ENCODE measurements around the gene CLDN16. TPM values are rescaled to one million over a fixed set of nuclear protein-coding genes. Genes with fewer than 3 reads are reported as not detected.

CLDN16 gene, protein sequence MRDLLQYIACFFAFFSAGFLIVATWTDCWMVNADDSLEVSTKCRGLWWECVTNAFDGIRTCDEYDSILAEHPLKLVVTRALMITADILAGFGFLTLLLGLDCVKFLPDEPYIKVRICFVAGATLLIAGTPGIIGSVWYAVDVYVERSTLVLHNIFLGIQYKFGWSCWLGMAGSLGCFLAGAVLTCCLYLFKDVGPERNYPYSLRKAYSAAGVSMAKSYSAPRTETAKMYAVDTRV
- total RNA-seq (not detected), total RNA-seq (0 to 0.13 (median 0) reads per million in 172 experiments)
- not detected for polyA plus RNA-seq (2013, experiment 1 of 2)
- not detected for polyA plus RNA-seq (2013, experiment 2 of 2)

DNA sequence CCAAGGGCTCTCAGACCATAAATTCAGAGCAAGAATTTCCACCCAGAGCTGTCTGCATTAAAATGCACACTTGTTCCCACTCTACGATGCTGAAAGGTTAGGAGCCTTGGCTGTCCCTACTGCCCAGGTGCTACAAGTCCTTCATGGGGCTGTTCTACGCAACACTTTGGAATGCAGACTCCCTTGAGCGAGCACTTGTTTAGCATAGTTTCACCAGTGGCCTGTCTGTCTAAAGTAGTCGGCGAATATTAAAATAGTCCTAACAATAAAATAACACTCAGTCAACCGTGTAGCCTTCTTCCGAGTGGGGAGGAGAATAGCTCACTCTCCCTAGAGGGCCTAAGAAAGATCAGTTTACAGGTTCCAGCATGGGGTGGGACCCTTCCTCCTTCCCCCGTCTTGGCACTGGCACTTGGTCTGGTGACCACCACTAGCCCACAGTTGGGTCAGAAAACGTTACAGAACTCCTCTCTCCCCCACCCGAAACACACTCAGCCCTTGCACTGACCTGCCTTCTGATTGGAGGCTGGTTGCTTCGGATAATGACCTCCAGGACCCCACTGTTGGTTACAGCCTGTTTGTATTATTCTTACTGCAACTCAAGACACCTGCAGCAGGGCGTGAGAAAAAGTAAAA is at the start of gene CLDN16:
Gene CLDN16 (plus strand): TSS at position 586 of the 636 bp plus-strand sequence. CDS start 167 bp downstream, outside the sequence.
- Histone ChIP-seq H3K27ac (ENCODE audit: low read depth in 1 of 2, low read length in 2 of 2) (no peak within 1 kb of the TSS), H3K4me1 (ENCODE audit: insufficient read depth, low read length) (no peaks in the 10 kb centered on the region), H3K4me3 (ENCODE audit: low read length) (no peak within 1 kb of the TSS), H3K27me3 (ENCODE audit: control insufficient read depth in 1 of 2, insufficient read depth in 2 of 2, low read length in 2 of 2) (peaks cover 0 to 3% of the 10 kb centered on the region in 2 experiments), H3K9me3 (ENCODE audit: control insufficient read depth in 1 of 2, insufficient read depth in 1 of 2, low read length in 2 of 2) (no peaks in the 10 kb centered on the region), H3K36me3 (ENCODE audit: insufficient read depth, low read length) (no peaks in the 10 kb centered on the region)
- TF ChIP-seq, protein P1, sequence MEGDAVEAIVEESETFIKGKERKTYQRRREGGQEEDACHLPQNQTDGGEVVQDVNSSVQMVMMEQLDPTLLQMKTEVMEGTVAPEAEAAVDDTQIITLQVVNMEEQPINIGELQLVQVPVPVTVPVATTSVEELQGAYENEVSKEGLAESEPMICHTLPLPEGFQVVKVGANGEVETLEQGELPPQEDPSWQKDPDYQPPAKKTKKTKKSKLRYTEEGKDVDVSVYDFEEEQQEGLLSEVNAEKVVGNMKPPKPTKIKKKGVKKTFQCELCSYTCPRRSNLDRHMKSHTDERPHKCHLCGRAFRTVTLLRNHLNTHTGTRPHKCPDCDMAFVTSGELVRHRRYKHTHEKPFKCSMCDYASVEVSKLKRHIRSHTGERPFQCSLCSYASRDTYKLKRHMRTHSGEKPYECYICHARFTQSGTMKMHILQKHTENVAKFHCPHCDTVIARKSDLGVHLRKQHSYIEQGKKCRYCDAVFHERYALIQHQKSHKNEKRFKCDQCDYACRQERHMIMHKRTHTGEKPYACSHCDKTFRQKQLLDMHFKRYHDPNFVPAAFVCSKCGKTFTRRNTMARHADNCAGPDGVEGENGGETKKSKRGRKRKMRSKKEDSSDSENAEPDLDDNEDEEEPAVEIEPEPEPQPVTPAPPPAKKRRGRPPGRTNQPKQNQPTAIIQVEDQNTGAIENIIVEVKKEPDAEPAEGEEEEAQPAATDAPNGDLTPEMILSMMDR (IDR thresholded peaks at IDR 0.05), result no peak
- no peak within 1 kb of the TSS for H3K27ac Mint-ChIP-seq
- intact Hi-C loops (cut with DNase I, micrococcal nuclease), result no loop called here
- no peaks in the 10 kb centered on the region for H3K9me3 Mint-ChIP-seq
- ChIA-PET CTCF (no interaction called here), POLR2A (no interaction called here)
- DNase-seq (no peak), ATAC-seq (ENCODE audit: poor library complexity) (no peak)
- no peaks in the 10 kb centered on the region for H3K4me1 Mint-ChIP-seq (ENCODE audit: low read depth)
- no peaks in the 10 kb centered on the region for H3K36me3 Mint-ChIP-seq (ENCODE audit: low read depth)
- peaks cover 4% of the 10 kb centered on the region for H3K27me3 Mint-ChIP-seq
- no peak within 1 kb of the TSS for H3K4me3 Mint-ChIP-seq

DNA sequence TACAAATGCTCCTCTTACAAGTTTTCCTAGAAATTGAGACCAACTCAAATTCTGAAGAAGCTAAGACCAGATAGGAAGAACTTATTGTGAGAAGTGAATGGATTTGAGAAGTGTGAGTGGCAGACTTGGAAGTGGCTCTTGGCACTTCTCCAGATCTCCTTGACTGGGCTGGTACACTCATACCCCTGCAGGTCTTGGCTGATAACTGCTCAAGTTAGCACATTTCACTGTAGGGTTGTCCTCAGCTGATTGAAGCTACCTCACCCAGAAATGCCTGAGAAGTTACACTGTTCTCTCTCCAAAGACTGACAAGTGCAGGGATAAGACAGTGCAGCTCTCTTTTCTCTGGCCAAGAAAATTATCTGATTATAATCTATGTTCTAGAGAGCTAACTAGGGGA is 49.2 kb upstream of the CLDN16 start:
- H3K4me3 ChIP-seq (ENCODE audit: low read length), result no peak overlapping the region

DNA sequence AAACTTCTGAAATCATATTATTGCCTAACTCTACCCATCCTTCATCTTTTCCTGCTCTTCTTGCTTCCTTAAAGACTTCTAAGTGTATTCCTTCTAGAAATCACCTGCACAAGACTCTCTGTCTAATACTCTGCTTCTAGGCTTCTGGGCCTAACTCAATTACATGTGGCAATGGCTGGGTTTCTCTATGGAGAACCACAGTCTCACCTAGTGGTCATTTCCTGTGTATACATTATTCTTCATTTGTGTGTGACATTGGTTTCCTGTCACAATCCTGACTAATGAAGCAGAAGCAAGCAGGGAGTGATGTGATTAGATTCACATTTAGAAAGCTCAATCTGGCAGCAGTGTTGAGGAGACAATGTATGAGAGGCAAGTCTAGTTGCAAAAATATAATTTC is 48.8 kb upstream of the CLDN16 start:
- Mint-ChIP-seq H3K27me3 (peaks cover 6% of the 10 kb centered on the region), H3K27ac (no peak overlapping the region)

More for the DNA sequence above, 49.2 kb upstream of the CLDN16 start:
- Mint-ChIP-seq H3K9me3 (no peaks in the 10 kb centered on the region), H3K27me3 (peaks cover 9% of the 10 kb centered on the region), H3K36me3 (ENCODE audit: low read depth) (no peaks in the 10 kb centered on the region), H3K4me1 (ENCODE audit: low read depth) (no peaks in the 10 kb centered on the region), H3K4me3 (no peak overlapping the region), H3K27ac (no peak overlapping the region)
- intact Hi-C loops (cut with DNase I, micrococcal nuclease), result no loop called here
- ChIA-PET CTCF (interaction anchor here (1.2 kb wide), 1 partner anchor 17 kb away, joined by 3 read pairs; no protein-coding TSS in a partner anchor), POLR2A (no interaction called here)
- no peak for ATAC-seq (ENCODE audit: poor library complexity)
- Histone ChIP-seq H3K4me1 (ENCODE audit: insufficient read depth, low read length) (no peaks in the 10 kb centered on the region), H3K36me3 (ENCODE audit: insufficient read depth, low read length) (no peaks in the 10 kb centered on the region), H3K27me3 (ENCODE audit: control insufficient read depth in 1 of 2, insufficient read depth in 2 of 2, low read length in 2 of 2) (no peaks in the 10 kb centered on the region), H3K27ac (ENCODE audit: low read depth in 1 of 2, low read length in 2 of 2) (no peak overlapping the region), H3K9me3 (ENCODE audit: control insufficient read depth in 1 of 2, insufficient read depth in 1 of 2, low read length in 2 of 2) (no peaks in the 10 kb centered on the region)
- TF ChIP-seq, protein P1 (IDR thresholded peaks at IDR 0.05), result no peak
- no peak for DNase-seq

More for the DNA sequence above, 48.8 kb upstream of the CLDN16 start:
- CTCF ChIA-PET, result interaction anchor here (1.2 kb wide), 1 partner anchor 18 kb away, joined by 3 read pairs; no protein-coding TSS in a partner anchor
- TF ChIP-seq, protein P1 (IDR thresholded peaks at IDR 0.05), result no peak
- Mint-ChIP-seq H3K36me3 (ENCODE audit: low read depth) (no peaks in the 10 kb centered on the region), H3K4me1 (ENCODE audit: low read depth) (no peaks in the 10 kb centered on the region), H3K4me3 (no peak overlapping the region), H3K9me3 (no peaks in the 10 kb centered on the region)
- DNase-seq (no peak), ATAC-seq (ENCODE audit: poor library complexity) (no peak)
- Histone ChIP-seq H3K4me3 (ENCODE audit: low read length) (no peak overlapping the region), H3K4me1 (ENCODE audit: insufficient read depth, low read length) (no peaks in the 10 kb centered on the region), H3K36me3 (ENCODE audit: insufficient read depth, low read length) (no peaks in the 10 kb centered on the region), H3K9me3 (ENCODE audit: control insufficient read depth in 1 of 2, insufficient read depth in 1 of 2, low read length in 2 of 2) (no peaks in the 10 kb centered on the region), H3K27me3 (ENCODE audit: control insufficient read depth in 1 of 2, insufficient read depth in 2 of 2, low read length in 2 of 2) (no peaks in the 10 kb centered on the region), H3K27ac (ENCODE audit: low read depth in 1 of 2, low read length in 2 of 2) (no peak overlapping the region)
- POLR2A ChIA-PET, result no interaction called here
- intact Hi-C loops (cut with DNase I, micrococcal nuclease), result no loop called here
